NCI-H2227 (cell line): Measurements from ENCODE around the gene CIP2A.

Experiments
- DNase-seq: peaks from one replicate; lab custom pipeline; 2025; ENCODE audit not compliant: unreplicated experiment; lab: John Stamatoyannopoulos, UW

The CIP2A gene

DNA sequence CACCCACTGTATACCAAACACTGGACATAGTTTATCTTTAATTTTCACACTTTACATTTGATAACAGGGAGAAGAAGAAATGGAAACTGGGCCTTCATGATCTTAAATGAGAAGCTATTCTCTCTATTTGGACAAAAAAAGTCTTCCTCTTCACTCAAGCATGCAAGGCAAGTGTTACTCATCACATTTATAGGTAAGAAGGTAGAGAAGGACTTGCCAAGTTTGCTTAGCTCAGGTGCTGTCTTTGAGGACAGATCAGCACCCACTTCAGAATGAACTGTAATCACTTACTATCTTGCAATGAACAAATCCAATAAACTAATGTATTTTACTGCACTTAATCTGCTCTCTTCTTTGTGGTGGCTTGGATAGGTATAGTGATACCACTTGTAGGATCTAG, 77.7 kb downstream of the CIP2A start:
- DNase-seq = no peak

DNA sequence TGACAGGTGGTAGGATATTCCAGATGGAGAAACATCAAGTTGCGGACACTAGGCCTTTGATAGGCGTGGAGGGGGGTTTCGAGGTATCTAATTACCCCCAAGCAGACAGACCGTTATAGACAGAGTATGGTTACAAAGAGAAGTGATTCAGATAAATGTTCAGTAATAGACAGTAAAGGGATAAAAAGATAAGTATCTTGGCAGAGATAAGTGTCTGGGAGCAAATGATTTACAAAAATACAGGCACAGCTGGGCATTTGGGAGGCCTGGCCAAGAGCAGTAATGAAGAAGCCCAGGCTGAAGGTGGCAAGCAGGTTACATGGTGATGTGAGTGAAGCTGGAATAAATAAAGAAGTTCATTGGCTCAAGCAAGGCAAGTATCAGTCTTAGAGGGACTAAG, 78.2 kb downstream of the CIP2A start:
- no peak for DNase-seq

DNA sequence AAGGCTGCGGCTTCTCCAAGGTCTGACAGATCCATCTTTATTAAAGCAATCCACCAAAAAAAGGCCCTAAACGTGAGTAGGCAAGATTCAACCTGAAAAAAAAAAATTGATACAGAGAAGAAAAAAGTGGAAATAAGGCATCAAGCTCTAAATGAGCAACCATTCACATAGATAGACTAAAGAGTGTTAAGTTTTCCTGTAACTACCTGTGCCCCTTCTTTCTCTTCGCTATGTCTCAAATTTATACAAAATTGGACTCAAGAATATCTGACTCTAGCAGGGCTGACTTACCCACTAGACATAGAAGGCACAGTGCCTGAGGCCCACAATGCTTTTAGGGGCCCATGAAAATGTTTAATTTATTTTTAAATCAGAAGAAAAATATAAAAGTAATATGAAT, 78.7 kb downstream of the CIP2A start, which contains the start of gene MYH15:
Gene MYH15, minus strand, starts transcription at position 101 of the 400 bp plus-strand sequence. Its CDS starts 66 bp downstream, at position 35.
- DNase-seq = no peak

DNA sequence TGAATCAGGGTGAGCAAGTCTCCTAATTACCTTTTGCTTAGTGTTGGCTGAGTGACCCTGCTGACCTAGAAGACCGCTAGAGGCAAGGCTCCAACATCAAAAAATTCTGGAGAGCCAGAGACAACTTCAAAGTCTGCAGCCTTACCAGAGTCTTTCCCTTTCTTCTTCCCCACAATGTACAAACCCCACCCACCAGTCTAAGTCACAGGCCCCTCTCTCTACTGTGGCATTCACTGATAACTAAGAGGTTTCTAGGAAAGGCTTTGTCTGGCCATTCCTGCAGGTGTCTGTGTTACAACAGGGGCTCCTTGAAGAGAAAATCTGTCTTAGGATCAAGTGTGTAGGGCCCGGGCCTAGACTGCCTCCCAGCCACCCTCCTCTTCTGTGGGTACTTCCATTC, 79.4 kb downstream of the CIP2A start:
- no peak for DNase-seq

DNA sequence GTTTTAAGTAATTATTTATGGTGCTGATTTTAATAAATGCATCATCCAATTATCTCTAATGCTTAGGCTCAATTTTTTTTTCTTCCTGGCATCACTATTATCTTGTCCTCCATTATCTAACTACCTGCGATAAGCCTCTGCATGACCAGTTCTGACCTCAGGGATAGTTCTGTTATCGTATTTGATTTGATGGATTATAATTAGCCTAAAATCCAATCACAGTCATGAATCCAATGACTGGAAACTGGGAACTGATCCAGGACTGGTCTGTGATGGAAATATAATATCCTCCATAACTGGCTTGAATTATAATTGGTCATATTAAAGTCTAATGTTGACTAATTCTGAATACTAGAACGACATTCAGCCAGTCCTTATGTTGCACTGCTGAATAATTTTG, 80.0 kb downstream of the CIP2A start:
- no peak for DNase-seq

DNA sequence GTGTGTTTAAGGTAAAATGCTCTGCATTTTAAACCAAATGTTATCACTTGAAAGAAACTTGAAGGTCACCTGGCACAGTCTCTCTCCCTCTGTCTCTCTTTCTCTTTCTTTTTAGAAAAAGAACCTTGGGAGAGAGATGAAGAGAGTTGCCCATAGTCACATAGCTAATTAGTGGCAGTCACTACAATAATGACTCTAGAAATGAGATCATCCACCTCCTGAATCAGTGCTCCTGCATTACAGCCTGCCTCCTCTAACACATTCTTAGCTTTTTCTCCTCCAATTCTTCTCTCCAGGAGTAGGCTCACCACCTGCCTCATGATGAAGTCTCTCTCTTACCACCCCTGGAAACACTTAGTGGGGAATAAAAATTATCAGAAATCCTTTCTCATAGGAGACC, 81.3 kb downstream of the CIP2A start:
- no peak for DNase-seq

DNA sequence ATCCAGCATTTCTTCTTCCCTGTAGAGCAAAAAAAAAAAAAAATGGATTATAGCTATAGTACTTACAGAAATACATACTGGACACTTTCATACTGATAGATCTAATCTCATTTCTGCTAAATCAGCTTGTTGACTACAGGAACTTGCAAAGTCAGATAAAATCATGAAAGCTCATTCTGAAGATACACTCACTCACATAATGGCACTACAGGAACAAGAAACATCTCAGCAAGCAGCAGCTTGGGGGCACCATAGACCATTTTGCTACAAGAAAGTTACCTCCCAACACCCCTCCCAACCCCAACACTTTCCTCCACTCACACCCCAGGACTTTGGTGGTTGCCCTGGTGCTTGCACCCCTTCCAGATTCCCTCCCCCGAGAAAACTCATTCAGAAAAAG, 83.4 kb downstream of the CIP2A start:
- no peak for DNase-seq

DNA sequence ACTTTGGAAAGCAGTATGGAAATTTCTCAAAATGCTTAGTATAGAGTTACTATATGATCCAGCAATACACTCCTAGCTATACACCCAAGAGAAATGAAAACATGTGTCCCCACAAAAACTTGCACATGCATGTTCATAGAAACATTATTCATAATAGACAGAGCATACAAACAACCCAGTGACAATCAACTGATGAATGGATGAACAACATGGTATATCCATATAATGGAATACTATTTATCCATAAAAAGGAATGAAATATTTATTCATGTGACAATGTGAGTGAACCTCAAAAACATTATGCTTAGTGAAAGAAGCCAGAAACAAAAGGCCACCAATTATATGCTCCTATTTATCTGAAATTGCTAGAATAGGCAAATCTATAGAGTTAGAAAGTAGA, 85.5 kb downstream of the CIP2A start:
- no peak for DNase-seq

DNA sequence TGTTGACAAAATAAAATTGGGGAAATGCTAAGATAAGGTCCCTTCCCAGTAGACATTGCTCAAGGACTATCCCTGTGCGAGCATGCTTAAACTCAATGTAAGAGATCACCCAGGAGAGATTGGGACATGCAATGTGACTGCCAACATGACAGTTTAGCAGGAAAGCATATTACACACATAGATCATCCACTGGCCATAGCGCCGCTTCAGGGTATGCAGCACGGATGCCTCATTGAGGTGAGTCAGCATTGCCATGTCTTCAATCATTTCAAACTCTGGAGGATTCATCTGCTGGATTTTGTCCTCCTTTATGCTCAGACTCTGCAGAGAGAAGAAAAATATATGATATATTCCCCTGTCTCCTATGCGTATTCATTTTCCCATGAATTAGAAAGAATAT, 87.7 kb downstream of the CIP2A start:
- DNase-seq = no peak

DNA sequence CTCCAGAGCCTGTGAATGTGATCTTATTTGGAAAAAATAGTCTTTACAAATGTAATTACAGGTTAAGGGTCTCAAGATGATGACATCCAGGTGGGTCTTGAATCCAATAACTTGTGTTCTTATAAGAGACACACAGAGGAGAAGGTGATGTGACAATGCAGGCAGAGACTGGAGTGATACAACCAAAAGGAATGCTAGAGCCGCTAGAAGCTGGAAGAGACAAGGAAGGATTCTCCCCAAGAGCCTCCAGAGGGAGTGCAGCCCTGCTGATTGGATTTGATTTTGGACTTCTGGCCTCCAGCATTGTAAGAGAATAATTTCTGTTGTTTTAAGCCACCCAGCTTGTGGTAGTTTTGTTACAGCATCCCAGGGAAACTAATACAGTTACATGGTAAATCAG, 88.5 kb downstream of the CIP2A start:
- no peak for DNase-seq
